Stimulated activated CD8-positive, alpha-beta memory T cell treated with anti-CD3 and anti-CD28 coated beads, Interleukin-7, amount 100 ng/mL, for 48 hours (primary cell): ENCODE data around the gene VAV2.

ENCODE experiments used
- DNase-seq, 2 donors: peaks; one replicate each; pipeline ENCODE4 v3.0.0-alpha.2; 2020; ENCODE audit warnings: low read depth in 1 of 2; ENCODE audit errors: extremely low read depth in 1 of 2

The VAV2 gene

DNA sequence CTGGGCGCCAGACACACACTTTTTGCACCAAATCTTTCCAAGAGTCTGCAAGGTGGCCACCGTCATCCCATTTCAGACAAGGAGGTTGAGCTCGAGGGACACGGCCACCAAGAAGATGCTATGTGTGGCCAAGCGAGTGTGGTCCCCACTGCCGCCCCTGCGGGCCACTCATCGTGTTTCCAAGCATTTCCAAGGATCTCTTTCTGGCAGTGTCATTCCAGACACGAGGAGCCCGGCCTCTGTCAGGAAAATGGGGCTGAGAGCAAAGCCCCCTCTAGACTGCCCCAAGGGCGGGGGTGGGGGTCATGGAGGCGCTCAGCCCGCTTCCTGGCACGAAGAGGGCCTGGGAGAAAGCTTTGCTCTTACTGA is 10.6 kb downstream of the VAV2 start:
- DNase-seq, result no peak

DNA sequence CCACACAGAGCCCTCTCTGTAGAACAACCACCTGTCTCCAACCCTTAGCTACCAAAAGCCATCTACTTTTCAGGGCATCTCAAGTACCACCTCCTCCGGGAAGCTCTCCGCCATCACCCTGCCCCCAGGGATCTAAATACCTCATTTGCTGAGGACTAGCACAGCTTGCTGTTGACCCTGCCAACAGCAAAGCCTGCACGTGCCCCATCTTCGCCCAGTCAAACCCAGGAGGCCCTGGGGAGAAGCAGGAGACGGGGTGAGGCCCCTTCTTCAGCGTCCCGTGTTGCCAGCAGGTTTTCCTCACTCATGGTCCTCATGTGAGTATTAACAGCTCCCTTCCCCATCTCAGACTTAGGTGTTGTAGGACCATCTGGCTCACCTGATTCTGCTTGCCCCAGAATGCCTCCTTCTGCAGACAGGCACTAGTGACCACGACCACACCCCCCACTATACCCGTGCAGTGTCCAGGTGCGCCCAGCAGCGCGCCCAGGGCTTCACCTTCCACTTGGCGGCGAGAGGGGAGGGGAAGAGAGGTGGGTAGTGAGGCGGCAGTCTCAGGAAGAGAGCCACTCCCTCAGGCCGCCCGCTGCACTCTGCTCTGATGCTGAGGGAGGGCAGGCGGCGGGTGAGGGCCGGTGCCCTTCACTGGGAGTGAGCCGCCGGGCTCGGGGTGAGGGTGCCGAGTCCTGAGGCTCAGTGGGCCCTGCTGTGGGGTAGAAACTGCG is 11.1 kb downstream of the VAV2 start:
- no peak for DNase-seq

DNA sequence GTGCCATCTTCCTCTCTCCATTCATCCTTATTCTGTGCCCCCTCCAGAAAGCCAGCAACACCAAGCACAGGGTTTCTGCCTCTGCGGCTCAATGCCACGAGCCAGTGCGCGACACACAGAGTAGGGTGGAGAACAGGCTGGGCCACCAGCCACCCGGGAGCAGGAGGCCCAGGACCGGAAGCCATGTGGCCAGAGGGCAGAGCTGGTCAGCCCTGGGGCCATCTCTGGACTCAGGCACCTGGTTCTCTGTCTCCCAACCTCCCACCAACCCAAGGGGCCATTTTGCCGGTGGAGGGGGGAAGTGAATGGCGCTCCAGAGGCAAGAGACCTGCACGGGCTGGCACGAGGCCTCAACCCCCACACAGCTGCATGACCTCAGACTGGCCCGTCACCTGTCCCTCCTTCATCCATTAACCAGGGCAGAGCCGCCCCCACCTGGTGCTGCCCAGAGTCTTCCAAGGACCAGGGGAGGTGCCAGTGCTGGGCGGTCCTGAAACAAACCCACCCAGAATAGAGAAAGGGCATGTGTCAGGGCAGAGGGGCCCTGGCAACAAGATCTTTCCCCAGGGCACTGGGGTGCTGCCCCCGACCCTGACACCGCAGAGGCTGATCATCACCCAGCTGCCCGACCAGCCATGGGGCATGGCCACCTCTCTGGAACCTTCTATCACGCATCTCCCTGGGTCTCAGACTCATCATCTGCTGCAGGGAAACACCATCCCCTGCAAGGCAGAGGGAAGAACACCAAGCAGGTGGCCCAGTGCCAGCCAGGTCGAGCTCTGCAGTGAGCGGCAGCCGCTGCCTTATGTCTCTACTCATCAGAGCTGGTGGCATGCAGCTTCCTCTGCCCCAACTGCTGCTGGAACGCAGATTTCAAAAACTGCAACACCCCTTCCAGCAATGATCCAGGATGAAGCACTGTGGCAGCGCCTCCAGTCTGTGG is 11.9 kb downstream of the VAV2 start:
- no peak for DNase-seq

DNA sequence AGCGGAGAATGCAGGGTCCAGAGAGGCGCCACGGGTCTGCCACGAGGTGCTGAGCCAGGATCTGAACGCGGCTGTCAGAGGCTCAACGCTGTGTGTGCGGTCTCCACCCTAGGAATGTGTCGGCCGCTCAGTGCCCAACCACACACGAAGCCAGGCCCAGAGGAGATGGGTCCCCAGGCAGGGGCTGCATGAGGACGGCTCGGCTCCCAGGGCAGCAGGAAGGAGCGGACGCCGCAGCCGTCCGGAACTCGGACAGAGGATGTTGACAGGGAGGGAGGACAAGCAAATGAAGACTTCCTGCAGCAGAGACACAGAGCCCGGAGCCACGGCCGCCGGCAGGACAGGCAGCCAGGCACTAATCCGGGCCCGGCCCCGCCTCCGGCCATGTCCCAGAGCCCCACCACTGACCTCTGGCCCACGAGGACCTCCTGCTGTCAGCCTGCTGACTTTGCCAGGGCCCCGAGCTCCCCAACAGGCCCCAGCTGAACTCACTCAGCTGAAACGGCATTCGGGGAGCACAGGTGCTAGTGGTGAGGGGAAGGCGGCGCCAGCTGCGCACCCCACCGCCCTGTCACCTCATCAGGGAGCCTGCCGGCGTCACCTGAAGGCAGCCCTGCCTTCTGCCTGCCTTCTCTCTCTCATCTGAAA is 12.7 kb downstream of the VAV2 start:
- DNase-seq, result no peak

DNA sequence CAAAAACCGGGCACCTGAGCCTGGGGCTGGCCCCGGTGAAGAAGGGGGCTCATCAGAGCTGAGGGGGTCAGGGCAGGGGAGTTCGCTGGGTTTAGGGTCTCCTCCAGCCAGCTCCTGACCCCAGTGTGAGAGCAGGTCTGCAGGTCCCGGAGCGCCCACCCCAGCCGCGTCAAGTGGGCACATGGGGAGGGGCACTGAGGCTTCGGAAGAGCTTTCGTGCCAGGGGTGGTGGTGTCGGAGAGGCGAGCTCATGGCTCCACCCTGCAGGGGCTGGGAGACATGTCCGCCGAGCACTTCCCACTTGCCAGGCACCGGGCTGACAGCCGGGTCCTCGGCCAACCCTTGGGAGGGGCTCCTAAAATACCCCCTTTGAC is 13.2 kb downstream of the VAV2 start:
- no peak for DNase-seq

DNA sequence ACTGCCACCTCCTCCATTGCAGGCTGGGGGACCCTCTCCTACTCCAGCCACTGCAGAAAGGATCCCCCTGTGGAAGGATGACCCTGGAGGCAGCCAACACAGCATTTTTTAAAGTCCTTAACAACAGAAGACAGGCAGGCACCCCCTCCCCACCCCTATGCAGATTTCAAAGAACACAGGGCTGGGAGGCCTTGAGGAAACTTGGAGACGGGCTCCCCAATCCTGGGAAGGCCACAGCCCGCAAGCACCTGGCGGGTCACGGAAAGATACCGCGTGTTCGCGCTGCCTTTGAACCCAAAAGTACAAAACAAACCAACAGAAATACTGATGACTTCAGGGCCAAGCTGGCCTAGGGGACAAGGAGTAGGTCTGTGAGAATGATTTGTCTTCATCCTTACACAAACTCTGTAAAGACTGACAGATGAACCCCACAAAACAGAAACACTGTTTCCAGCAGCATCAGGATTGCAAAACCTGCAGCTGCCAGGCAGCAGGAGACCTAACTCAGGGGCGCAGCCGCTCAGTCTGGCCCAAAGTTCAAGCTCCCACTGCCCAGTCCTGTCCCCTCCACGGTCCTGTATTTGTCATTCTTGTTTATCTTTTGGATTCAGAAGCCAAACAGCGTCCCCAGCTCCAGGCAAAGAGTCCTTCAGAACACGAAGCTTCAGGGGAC is 13.8 kb downstream of the VAV2 start:
- DNase-seq, result no peak

DNA sequence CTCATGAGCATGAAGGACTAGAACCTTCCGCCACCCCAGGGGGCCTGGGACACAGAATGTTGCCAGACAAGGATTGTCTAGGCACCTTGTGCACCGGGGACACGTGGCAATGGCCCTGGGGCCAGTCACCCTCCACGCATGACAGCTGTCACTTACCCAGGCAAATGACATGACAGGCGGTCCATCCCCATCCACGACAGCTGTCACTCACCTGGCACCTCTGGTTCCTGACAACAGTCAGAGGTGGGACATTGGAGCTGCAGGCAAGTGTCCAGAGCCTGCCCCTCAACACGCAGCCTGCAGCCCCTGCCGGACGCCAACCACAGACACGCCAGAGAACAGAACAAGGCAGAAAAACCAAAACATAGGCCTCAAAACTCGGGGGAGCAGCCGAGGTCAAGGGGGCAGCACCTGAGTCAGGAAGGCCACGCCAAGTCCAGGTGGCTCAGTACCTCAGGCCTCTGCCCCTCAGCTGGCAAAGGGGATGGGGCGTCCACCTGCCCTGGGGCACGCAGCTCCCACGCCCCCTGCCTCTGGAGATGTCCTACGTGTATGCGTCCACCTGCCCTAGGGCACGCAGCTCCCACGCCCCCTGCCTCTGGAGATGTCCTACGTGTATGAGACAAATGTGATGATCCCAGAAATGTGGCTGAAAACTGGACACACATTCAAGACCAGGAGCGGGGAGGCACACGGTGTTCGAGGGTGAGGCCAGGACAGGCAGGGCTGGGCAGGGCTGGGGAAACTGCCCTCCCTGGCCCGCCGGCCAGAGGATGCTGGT is 14.5 kb downstream of the VAV2 start:
- DNase-seq, result no peak

DNA sequence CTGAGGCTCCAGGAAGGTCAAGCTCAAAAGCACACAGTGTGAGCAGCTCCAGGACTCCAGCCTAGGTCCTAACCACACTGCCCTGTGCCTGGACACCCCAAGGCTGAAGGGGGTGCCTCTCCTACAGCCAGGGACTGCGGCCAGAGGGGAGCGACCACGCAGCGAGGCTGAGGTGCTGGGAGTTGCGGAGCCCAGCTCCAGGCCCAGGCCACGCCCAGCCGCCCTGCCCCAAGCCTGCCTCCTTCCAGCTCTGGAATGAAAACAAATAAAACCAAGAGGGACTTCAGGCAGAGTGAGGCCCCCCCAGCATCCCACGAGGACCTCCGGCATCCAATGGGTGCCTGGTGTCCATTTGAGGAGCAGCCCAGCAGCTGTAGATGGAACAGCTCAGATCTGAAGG is 15.2 kb downstream of the VAV2 start:
- DNase-seq, result no peak

DNA sequence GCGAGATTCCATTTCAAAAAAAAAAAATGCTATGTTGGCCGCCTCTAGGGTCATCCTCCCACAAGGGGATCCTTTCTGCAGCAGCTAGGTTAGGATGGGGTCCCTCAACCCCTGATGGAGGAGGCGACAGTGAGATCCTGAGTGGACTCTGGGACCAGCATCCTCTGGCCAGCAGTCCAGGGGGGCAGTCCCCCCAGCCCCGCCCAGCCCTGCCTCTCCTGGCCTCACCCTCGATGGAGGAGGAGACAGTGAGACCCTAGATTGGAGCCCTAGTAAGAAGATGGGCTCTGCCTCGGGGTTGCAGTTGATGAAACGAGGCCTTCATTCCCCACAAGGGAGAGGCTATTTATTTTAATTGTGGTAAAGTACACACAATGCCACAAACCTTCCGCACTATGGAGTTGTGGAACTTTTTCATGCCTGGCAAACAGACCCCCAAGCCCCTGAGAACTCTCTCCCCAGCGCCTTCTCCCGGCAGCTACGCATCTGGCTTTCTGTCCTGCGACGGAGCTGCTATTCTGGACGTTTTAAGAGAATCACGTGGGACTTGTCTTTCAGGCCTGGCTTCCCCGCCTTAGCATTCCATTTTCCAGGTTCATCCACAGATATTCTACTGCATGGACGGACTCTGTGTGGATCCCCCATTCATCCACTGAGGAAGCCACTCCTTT is 15.8 kb downstream of the VAV2 start:
- no peak for DNase-seq

DNA sequence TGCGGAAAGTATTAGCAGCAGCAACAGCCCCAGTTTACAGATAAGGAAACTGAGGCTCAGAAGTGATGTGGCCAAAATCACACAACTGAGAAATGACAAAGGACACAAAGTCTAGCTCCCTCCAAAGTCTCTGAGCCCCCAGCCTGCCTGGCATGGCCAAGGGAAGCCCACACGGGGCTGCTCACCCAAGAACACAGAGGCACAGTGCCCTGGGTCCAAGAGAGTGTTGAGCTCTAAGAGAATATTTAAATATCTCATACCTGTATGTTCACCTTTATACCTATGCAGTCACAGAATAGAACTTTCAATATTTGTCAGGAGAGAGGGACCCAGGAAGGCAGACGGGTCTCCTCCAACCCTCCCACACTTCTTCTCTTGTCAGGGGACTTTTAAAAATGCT is 16.6 kb downstream of the VAV2 start:
- no peak for DNase-seq

DNA sequence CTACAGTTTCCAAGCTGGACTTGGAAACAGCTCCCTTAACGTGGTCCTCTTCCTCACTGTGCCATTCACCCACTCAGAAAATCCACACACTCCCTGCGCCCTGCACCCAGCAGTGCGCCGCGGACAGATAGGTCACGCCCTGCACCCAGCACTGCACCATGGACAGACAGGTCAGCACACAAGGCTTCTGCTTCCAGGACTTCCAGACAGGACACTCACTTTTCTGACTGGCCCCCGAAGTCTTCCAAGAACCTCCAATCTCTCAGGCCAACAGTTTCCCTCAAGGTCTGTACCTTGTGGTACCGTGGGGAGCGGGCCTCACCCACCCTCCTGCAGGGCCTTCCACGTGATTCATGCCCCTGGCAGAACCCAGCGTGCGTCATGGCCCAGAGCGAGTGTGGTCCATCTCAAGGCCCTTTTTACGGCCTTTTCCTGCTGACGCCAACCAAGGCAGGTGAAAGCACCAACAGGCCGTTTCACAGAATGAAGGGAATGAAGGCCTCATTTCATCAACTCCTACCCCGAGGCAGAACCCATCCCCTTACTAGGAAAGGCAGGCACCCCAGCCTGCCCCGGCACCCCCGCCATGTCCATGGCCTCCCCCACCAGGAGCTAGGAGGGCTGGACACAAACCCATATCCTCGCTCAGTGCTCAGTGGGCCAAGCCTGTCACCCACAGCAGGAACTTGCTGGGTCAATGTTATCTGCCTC is 17.3 kb downstream of the VAV2 start:
- no peak for DNase-seq

DNA sequence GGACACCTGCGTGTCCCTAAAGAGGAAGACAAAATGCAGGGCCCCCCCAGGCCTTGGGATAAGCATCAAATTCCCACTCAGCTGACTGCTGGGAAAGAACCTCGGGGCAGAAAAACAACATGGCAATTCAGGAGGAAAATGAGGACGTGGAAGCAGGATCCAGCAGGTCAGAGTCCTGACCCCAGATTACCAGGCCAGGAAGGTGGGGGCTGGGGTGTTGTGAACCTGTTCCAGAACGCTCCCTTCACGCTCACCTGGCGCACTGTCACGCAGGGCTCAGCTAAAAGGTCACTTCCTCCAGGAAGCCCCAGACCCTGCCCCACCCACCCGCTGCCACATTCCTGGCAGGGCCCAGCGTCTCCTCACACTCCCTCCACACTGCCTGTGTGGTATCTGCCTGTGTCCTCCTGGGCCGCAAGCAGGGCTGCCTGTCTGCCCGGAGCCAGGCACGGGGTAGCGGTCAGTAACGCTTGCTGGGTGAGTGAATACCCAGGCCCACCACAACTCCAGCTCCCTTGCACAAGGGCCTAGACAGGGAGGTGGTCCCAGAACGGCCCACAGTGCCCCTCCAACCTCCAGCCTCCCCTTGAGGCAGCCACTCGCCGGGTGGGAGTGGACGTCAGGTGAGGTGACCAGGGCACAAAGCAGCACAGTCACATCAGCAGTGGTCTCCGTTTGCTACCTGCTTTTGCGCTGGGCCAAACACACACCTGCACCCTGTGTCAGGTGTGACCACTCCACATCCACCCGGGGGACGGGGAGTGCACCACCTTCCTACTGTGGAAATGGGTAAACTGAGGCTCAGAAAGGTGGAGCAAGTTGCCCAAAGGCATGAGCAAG is 18.1 kb downstream of the VAV2 start:
- no peak for DNase-seq

DNA sequence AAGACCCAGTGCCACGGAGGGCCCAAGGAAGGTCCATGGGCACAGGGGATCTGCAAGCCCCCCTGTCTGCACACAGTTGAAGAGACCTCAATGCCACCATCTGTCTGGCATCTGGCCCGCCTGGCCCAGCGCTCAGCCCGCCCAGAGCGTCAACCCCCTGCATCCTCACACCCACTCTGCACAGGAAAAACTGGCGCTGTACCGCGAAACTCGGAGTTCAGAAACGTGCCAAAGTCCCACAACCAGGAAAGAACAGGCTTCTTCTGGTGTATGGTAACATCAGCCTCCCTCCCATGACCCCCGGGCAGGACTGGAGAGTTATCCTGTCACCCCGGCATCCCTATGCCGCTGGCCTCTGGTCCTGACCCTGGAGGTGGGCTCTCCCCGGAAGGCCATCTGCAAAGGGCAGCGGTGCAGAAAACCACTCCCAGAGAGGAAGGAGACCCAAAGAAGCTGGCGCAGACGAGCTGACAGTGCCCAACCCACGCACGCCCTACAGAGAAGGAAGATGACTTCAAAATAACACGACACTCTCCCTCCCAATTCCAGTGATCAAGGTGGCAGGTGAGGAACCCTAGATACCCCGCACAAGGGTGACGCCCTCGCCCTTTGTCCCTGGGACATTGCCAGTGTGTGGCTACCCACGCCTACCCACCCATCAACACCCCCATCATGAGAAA is 18.9 kb downstream of the VAV2 start:
- DNase-seq, result no peak

DNA sequence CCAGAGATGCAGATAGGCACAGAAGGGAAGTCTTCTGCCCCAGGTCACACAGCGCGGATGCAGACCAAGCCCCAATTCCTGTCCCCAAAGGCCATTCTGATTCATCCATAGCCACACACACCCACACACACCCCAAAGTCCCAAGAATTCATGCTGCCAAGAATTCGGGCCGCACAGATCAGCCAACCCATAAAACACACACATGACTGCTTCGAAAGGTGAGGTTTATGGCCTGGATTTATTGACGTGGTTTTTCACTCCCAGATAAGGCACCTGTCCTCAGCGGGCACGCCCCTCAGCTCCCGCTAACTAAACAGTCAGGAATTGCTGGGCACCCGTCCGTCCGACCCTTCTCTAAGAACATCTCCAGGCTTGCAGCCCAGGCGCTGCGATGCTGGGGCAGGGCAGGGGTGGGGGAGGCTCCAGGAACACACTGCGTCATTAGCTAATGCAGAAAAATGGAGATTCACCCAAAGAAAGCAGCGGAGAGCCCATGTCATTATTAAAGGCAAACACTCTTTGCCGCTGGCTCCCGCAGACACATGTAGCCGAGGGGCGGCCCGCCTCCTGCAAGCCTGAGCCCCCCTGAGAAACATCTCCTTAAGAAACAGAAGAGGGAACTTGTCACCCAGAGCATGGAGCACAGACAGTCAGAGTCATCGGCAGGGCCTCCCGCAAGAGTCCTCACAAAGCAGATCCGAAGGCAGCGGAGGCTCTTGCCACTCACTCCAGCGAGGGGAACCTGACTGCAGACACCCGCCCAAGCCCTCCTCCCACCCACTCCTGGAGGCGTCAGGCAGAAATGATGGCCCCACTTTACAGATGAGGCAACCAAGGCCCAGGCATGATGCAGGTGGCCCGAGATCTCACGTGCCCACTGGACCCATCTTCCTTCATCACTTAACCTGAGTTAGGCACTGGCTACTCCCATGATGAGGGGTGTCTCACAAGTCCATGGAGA is 19.9 kb downstream of the VAV2 start:
- DNase-seq, result no peak

DNA sequence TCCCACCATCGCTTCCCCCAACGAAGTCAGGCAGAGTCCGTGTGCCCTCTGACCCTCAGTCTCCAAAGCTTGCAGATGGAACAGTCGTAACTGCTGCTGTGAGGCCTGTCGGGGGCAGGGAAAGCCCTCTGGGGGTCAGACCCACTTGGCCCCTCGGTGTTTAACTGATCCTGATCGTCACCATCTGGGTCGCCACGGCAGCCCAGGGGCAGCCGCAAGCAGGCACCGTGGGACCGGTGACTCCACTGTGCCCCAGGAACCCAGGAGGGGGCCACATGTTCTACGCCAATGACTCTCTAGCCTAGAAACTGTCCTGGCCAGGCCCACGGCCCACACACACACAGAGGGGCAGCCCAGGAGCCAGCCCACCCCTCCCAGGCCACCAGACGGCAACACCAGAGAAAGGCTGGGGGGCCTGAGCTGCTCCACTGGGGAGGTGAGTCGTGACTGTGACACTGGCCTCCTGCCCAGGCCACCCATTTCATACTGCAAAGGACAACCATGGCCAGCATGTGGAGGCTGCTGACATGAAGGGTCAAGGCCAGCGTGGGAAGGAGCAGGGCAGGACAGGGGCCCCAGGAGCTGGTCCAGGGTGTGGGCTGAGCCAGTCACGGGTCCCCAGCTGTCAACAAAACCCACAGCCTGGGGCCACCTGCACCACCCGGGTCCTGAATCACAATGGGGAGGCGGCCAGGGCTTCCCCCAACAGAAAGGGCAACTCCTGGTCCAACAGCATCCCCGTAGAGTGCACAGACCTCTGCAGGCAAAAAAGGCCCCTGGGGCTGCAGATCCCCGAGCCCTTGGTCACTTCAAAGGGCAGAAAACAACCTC is 20.8 kb downstream of the VAV2 start:
- no peak for DNase-seq

DNA sequence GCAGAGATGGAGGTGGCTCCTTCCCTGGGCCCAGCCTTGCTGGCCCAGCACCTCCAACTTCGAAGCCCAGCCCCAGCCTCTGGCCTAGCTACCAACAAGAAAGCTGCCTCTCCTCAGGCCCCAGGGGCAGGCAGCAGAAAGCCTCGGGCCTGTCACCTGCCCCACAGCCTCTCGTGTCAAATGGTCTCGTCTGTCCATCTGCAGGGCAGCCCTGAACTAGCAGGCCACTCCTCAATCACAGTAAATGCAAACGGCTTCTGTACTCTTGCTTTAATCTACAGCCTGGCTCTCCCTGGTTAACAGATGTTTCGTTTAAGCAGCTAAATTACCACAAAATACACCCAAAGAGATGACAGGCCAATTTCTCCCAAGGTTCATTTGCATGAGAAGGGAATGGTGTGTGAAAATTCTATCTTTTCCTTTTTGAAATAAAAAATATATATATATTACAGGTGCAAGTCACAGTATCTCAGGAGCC is 21.5 kb downstream of the VAV2 start:
- DNase-seq, result no peak
